MV-4-11 (cell line): ENCODE data around the gene NOX3.
"Not testable (repeated sequence)": the region's sequence is repeated elsewhere in the genome, so short reads cannot be mapped to it uniquely, and the experiment has no call there.

Experiments
- DNase-seq: peaks from one replicate; lab custom pipeline; 2025; lab: John Stamatoyannopoulos, UW

The NOX3 gene

GRCh38 chr6:155455766-155456165 is at the start of gene NOX3:
NOX3 (minus strand) TSS chr6:155455839; CDS start chr6:155455800, 39 bp downstream.
- no peak for DNase-seq

- no peak for DNase-seq
Observed at GRCh38 chr6:155504848-155505607, 49.4 kb upstream of the NOX3 start.

GRCh38 chr6:155502393-155502792 is 46.8 kb upstream of the NOX3 start:
- no peak for DNase-seq

GRCh38 chr6:155499574-155499973 is 43.9 kb upstream of the NOX3 start:
- no peak for DNase-seq

GRCh38 chr6:155498370-155498769 is 42.7 kb upstream of the NOX3 start:
- no peak for DNase-seq

- no peak for DNase-seq
Observed at GRCh38 chr6:155497273-155497672, 41.6 kb upstream of the NOX3 start.

- peak; percentile 55 for DNase-seq
Observed at GRCh38 chr6:155495011-155495768, 39.6 kb upstream of the NOX3 start.

GRCh38 chr6:155493694-155494143 is 38.1 kb upstream of the NOX3 start:
- peak; percentile 96 for DNase-seq

GRCh38 chr6:155493026-155493693 is 37.5 kb upstream of the NOX3 start:
- no peak for DNase-seq

GRCh38 chr6:155492061-155492735 is 36.6 kb upstream of the NOX3 start:
- DNase-seq = no peak

- DNase-seq = no peak
Observed at GRCh38 chr6:155491421-155491820, 35.8 kb upstream of the NOX3 start.

GRCh38 chr6:155488197-155488596 is 32.6 kb upstream of the NOX3 start:
- DNase-seq = not testable (repeated sequence)

- DNase-seq = no peak
Observed at GRCh38 chr6:155487371-155488130, 31.9 kb upstream of the NOX3 start.

GRCh38 chr6:155486721-155487294 is 31.2 kb upstream of the NOX3 start:
- DNase-seq = no peak

- no peak for DNase-seq
Observed at GRCh38 chr6:155485756-155486155, 30.1 kb upstream of the NOX3 start.

- no peak for DNase-seq
Observed at GRCh38 chr6:155483858-155484257, 28.2 kb upstream of the NOX3 start.

- DNase-seq = no peak
Observed at GRCh38 chr6:155481215-155481614, 25.6 kb upstream of the NOX3 start.

- DNase-seq = no peak
Observed at GRCh38 chr6:155473741-155474140, 18.1 kb upstream of the NOX3 start.

- no peak for DNase-seq
Observed at GRCh38 chr6:155472886-155473285, 17.2 kb upstream of the NOX3 start.

GRCh38 chr6:155470979-155471616 is 15.5 kb upstream of the NOX3 start:
- not testable (repeated sequence) for DNase-seq
